Liver (tissue), 9 donors: ENCODE data around the gene KIF24. TPM values are rescaled to one million over a fixed set of nuclear protein-coding genes. Genes with fewer than 3 reads are reported as not detected.

ENCODE experiments used
- DNase-seq: peaks from one replicate; pipeline ENCODE4 v3.0.0-alpha.2; 2017; ENCODE audit warnings: low spot score
- H3K27ac ChIP-seq, 2 donors: one replicate each; pipeline ENCODE4 v1.7.0; 2013; ENCODE audit warnings: inconsistent platforms in 2 of 2, low read length in 2 of 2, control low read depth in 1 of 2, low read depth in 1 of 2, mild to moderate bottlenecking in 1 of 2
- H3K27me3 ChIP-seq, 4 donors: one replicate each; pipeline versions ENCODE4 v1.6.1 to v1.7.0; 2013; ENCODE audit warnings: low read length in 3 of 4, inconsistent platforms in 1 of 4, mild to moderate bottlenecking in 1 of 4, moderate library complexity in 1 of 4; ENCODE audit not compliant: control insufficient read depth in 4 of 4, insufficient read depth in 4 of 4
- H3K36me3 ChIP-seq, 4 donors: one replicate each; pipeline versions ENCODE4 v1.6.1 to v1.7.0; 2013; ENCODE audit warnings: low read length in 3 of 4, mild to moderate bottlenecking in 3 of 4, low read depth in 1 of 4, moderate library complexity in 1 of 4; ENCODE audit not compliant: control insufficient read depth in 4 of 4, insufficient read depth in 3 of 4
- H3K4me1 ChIP-seq, 4 donors: one replicate each; pipeline versions ENCODE4 v1.6.1 to v1.7.0; 2013; ENCODE audit warnings: low read length in 3 of 4, mild to moderate bottlenecking in 3 of 4, moderate library complexity in 1 of 4; ENCODE audit not compliant: control insufficient read depth in 4 of 4, insufficient read depth in 4 of 4
- H3K4me3 ChIP-seq, 3 donors: one replicate each; pipeline versions ENCODE4 v1.6.1 to v1.7.0; 2013; ENCODE audit warnings: low read length in 3 of 3, control low read depth in 1 of 3, low read depth in 1 of 3, mild to moderate bottlenecking in 1 of 3
- H3K9ac ChIP-seq, 2 donors: one replicate each; pipeline ENCODE4 v1.7.0; 2013; ENCODE audit warnings: low read length in 2 of 2, mild to moderate bottlenecking in 2 of 2, moderate library complexity in 2 of 2, control low read depth in 1 of 2, low read depth in 1 of 2
- H3K9me3 ChIP-seq, 4 donors: one replicate each; pipeline versions ENCODE4 v1.6.1 to v1.7.0; 2013; ENCODE audit warnings: low read length in 3 of 4; ENCODE audit not compliant: control insufficient read depth in 4 of 4
- CTCF ChIP-seq: fragments of 150-350 bp; IDR thresholded peaks from 2 replicates; pipeline ENCODE4 v1.5.1; 2017; ENCODE audit warnings: improper control_type of control experiment, low read depth, low read length; ENCODE audit not compliant: missing input control
- EGR1 ChIP-seq, 2 donors: IDR thresholded peaks; 2 replicates each; pipeline ENCODE4 v1.6.1; 2016 to 2018; ENCODE audit warnings: antibody characterized with exemption in 2 of 2, low read depth in 2 of 2
- FOXA1 ChIP-seq: IDR thresholded peaks from 2 replicates; pipeline ENCODE4 v1.6.1; 2016; ENCODE audit warnings: antibody characterized with exemption
- FOXA2 ChIP-seq: IDR thresholded peaks from 2 replicates; pipeline ENCODE4 v1.6.1; 2016; ENCODE audit warnings: antibody characterized with exemption
- GABPA ChIP-seq, 2 donors: IDR thresholded peaks in 1 of 2; conservative IDR thresholded peaks in 1 of 2; 2 replicates each; pipeline ENCODE4 v1.6.1; 2016; ENCODE audit warnings: antibody characterized with exemption in 2 of 2, mild to moderate bottlenecking in 1 of 2, moderate library complexity in 1 of 2
- HNF4A ChIP-seq, 2 donors: conservative IDR thresholded peaks; 2 replicates each; pipeline ENCODE4 v1.6.1; 2016; ENCODE audit warnings: antibody characterized with exemption in 2 of 2, mild to moderate bottlenecking in 2 of 2
- HNF4G ChIP-seq: IDR thresholded peaks from 2 replicates; pipeline ENCODE4 v1.6.1; 2016; ENCODE audit warnings: antibody characterized with exemption
- JUND ChIP-seq, 2 donors: IDR thresholded peaks; 2 replicates each; pipeline ENCODE4 v1.6.1; 2016; ENCODE audit warnings: antibody characterized with exemption in 2 of 2
- NR2F2 ChIP-seq: IDR thresholded peaks from 2 replicates; pipeline ENCODE4 v1.6.1; 2016; ENCODE audit warnings: antibody characterized with exemption
- RAD21 ChIP-seq, 2 donors: IDR thresholded peaks; 2 replicates each; pipeline ENCODE4 v1.6.1; 2016; ENCODE audit warnings: antibody characterized with exemption in 2 of 2, mild to moderate bottlenecking in 2 of 2
- RXRA ChIP-seq, 2 donors: IDR thresholded peaks; 2 replicates each; pipeline ENCODE4 v1.6.1; 2017 to 2018; ENCODE audit warnings: antibody characterized with exemption in 2 of 2, mild to moderate bottlenecking in 1 of 2
- SP1 ChIP-seq: IDR thresholded peaks from 2 replicates; pipeline ENCODE4 v1.6.1; 2018; ENCODE audit warnings: antibody characterized with exemption, mild to moderate bottlenecking
- TAF1 ChIP-seq: conservative IDR thresholded peaks from 2 replicates; pipeline ENCODE4 v1.6.1; 2016; ENCODE audit warnings: antibody characterized with exemption, mild to moderate bottlenecking
- YY1 ChIP-seq: IDR thresholded peaks from 2 replicates; pipeline ENCODE4 v1.6.1; 2016; ENCODE audit warnings: antibody characterized with exemption, mild to moderate bottlenecking
- WGBS: extraction: QIAGEN DNeasy Blood & Tissue Kit; methylation state at CpG from one replicate; pipeline ENCODE4 v1.1.7; 2013; 5-methylcytosine and 5-hydroxymethylcytosine counted together
- polyA plus RNA-seq, 2 donors: library from polyadenylated mRNA; stranded (reverse) in 1 of 2; unstranded in 1 of 2; fragments of 200-250 nt in 1 of 2; fragments of >200 nt in 1 of 2; fragmentation: Nextera tagmentation in 1 of 2; extraction: Ambion mirVana in 1 of 2; gene quantifications; one replicate each; pipeline versions ENCODE4 v1.2.1 to v1.2.3, GENCODE V29; 2013 to 2015
- total RNA-seq, 2 donors: library from RNA; depleted of rRNA; stranded (reverse); fragments of >200 nt; gene quantifications; one replicate each; pipeline ENCODE4 v1.2.3, GENCODE V29; 2014
- TF ChIP-seq, protein P1 (sequence below): IDR thresholded peaks from 2 replicates; pipeline ENCODE4 v1.6.1; 2016; ENCODE audit warnings: antibody characterized with exemption, mild to moderate bottlenecking
- TF ChIP-seq, protein P2 (sequence below): IDR thresholded peaks from 2 replicates; pipeline ENCODE4 v1.6.1; 2016; ENCODE audit warnings: antibody characterized with exemption
- TF ChIP-seq, protein P3 (sequence below): IDR thresholded peaks from 2 replicates; pipeline ENCODE4 v1.6.1; 2016; ENCODE audit warnings: antibody characterized with exemption
- TF ChIP-seq, protein P4 (sequence below): IDR thresholded peaks from 2 replicates; pipeline ENCODE4 v1.6.1; 2016; ENCODE audit warnings: antibody characterized with exemption
- donor health status: healthy.
- donor health status: healthy.
- donor health status: healthy.
- donor health status: healthy.
- donor health status: healthy.

KIF24 gene
- total and polyA plus RNA-seq, 4 donors = 0.13 to 4.1 (median 0.20) TPM

DNA sequence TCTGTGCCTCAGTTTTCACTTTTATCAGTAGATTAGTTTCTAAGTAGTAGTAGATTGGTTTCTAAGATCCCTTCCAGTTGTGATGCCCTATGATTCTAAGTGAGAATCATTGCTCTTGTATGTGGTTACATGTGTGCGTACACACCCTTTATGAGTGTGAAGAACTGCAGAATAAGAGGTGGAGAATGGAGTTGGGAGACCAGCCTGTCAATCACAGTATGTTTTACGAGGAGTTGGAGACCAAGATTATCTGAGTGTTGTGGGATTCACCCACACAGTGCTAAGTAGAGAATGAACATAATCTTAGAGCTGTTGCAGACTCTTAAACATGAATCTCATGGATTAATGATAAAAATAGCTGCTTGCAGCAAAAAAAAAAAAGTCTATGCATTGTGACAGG lies 37.6 kb downstream of the KIF24 start:
- WGBS = 99% methylated on average over 2 of the region's 2 CpGs
- TF ChIP-seq NR2F2 = no peak
- no peak for TF ChIP-seq SP1
- no peak for TF ChIP-seq EGR1 (IDR thresholded peaks at IDR 0.05; ENCODE audit: low read depth in 2 of 2)
- TF ChIP-seq, protein P1, sequence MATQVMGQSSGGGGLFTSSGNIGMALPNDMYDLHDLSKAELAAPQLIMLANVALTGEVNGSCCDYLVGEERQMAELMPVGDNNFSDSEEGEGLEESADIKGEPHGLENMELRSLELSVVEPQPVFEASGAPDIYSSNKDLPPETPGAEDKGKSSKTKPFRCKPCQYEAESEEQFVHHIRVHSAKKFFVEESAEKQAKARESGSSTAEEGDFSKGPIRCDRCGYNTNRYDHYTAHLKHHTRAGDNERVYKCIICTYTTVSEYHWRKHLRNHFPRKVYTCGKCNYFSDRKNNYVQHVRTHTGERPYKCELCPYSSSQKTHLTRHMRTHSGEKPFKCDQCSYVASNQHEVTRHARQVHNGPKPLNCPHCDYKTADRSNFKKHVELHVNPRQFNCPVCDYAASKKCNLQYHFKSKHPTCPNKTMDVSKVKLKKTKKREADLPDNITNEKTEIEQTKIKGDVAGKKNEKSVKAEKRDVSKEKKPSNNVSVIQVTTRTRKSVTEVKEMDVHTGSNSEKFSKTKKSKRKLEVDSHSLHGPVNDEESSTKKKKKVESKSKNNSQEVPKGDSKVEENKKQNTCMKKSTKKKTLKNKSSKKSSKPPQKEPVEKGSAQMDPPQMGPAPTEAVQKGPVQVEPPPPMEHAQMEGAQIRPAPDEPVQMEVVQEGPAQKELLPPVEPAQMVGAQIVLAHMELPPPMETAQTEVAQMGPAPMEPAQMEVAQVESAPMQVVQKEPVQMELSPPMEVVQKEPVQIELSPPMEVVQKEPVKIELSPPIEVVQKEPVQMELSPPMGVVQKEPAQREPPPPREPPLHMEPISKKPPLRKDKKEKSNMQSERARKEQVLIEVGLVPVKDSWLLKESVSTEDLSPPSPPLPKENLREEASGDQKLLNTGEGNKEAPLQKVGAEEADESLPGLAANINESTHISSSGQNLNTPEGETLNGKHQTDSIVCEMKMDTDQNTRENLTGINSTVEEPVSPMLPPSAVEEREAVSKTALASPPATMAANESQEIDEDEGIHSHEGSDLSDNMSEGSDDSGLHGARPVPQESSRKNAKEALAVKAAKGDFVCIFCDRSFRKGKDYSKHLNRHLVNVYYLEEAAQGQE = no peak
- no peak for TF ChIP-seq HNF4A (conservative IDR thresholded peaks at IDR 0.05)
- TF ChIP-seq JUND (IDR thresholded peaks at IDR 0.05) = no peak
- TF ChIP-seq RAD21 (IDR thresholded peaks at IDR 0.05) = no peak
- TF ChIP-seq TAF1 = no peak
- TF ChIP-seq, protein P2, sequence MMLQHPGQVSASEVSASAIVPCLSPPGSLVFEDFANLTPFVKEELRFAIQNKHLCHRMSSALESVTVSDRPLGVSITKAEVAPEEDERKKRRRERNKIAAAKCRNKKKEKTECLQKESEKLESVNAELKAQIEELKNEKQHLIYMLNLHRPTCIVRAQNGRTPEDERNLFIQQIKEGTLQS = no peak
- TF ChIP-seq HNF4G = no peak
- TF ChIP-seq RXRA (IDR thresholded peaks at IDR 0.05) = no peak
- no peak for TF ChIP-seq CTCF
- no peak for TF ChIP-seq FOXA2
- TF ChIP-seq YY1 = no peak
- TF ChIP-seq, protein P3, sequence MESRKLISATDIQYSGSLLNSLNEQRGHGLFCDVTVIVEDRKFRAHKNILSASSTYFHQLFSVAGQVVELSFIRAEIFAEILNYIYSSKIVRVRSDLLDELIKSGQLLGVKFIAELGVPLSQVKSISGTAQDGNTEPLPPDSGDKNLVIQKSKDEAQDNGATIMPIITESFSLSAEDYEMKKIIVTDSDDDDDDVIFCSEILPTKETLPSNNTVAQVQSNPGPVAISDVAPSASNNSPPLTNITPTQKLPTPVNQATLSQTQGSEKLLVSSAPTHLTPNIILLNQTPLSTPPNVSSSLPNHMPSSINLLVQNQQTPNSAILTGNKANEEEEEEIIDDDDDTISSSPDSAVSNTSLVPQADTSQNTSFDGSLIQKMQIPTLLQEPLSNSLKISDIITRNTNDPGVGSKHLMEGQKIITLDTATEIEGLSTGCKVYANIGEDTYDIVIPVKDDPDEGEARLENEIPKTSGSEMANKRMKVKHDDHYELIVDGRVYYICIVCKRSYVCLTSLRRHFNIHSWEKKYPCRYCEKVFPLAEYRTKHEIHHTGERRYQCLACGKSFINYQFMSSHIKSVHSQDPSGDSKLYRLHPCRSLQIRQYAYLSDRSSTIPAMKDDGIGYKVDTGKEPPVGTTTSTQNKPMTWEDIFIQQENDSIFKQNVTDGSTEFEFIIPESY = no peak
- no peak for TF ChIP-seq GABPA (IDR thresholded peaks at IDR 0.05 in 1 of 2, conservative IDR thresholded peaks at IDR 0.05 in 1 of 2)
- no peak for TF ChIP-seq FOXA1
- TF ChIP-seq, protein P4, sequence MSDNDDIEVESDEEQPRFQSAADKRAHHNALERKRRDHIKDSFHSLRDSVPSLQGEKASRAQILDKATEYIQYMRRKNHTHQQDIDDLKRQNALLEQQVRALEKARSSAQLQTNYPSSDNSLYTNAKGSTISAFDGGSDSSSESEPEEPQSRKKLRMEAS = no peak
- no peak overlapping the region for H3K4me3 ChIP-seq
- no peaks in the 10 kb centered on the region for H3K4me1 ChIP-seq
- H3K27ac ChIP-seq = no peak overlapping the region
- no peak for DNase-seq
- no peak overlapping the region for H3K9ac ChIP-seq
- no peaks in the 10 kb centered on the region for H3K36me3 ChIP-seq
- H3K9me3 ChIP-seq = no peaks in the 10 kb centered on the region
- H3K27me3 ChIP-seq = no peaks in the 10 kb centered on the region
